ENCODE measurements around the gene ALDH1A3. TPM values are rescaled to one million over a fixed set of nuclear protein-coding genes. Genes with fewer than 3 reads are reported as not detected.
A peak's percentile ranks its signal among the peaks of the same experiment; 100 is the strongest.

Gene ALDH1A3
- total RNA-seq, 4 donors from 2014 or later = 6.7 to 39.4 (median 17.9) TPM

GRCh38 chr15:100901702-100902435 lies 22.2 kb downstream of the ALDH1A3 start:
- Histone ChIP-seq H3K27ac (peak overlapping the region; percentile 80 to 90 (median 85)), H3K4me3 (peak overlapping the region in 3 of 4 donors; percentile 4 to 32 (median 5)), H3K4me1 (peaks cover 17 to 50% (median 29%) of the 10 kb centered on the region in 4 donors), H3K27me3 (no peaks in the 10 kb centered on the region), H3K36me3 (no peaks in the 10 kb centered on the region), H3K9me3 (no peaks in the 10 kb centered on the region)
- in situ Hi-C loops (cut with MboI; ENCODE audit: low pct_ligation_motif_present in 1 of 4, low pct_unique_long_range_greater_than_20kb in 1 of 4, low sequenced_read_pairs in 3 of 4) = loop anchor here (25.0 kb wide), 2 partner anchors 110 to 360 kb away; partner anchors contain the start of gene CHSY1 (in 4 of the 4)
- no peak for TF ChIP-seq EP300 (IDR thresholded peaks at IDR 0.05; ENCODE audit: low read depth)
- TF ChIP-seq POLR2AphosphoS5 (IDR thresholded peaks at IDR 0.05) = no peak
- no peak for TF ChIP-seq POLR2A (IDR thresholded peaks at IDR 0.05)
- TF ChIP-seq CTCF (IDR thresholded peaks at IDR 0.05) = no peak
- intact Hi-C loops (cut with DNase I; ENCODE audit: low total_unique reads) = no loop called here
- DNase-seq = no peak
- WGBS, 2 donors (ENCODE audit: low coverage in 1 of 2) = 54 to 58% methylated on average over 6 to 14 of the region's 14 CpGs

GRCh38 chr15:100902436-100903167 lies 23.0 kb downstream of the ALDH1A3 start:
- no peaks in the 10 kb centered on the region for H3K9me3 ChIP-seq
- 30 to 39% methylated on average over 5 to 22 of the region's 22 CpGs for WGBS, 2 donors (ENCODE audit: low coverage in 1 of 2)
- H3K27ac ChIP-seq = peak overlapping the region; percentile 80 to 90 (median 85)
- H3K27me3 ChIP-seq = no peaks in the 10 kb centered on the region
- H3K4me3 ChIP-seq = peak overlapping the region in 3 of 4 donors; percentile 4 to 32 (median 5)
- peaks cover 17 to 50% (median 29%) of the 10 kb centered on the region in 4 donors for H3K4me1 ChIP-seq
- DNase-seq = peak; percentile 83
- in situ Hi-C loops (cut with MboI; ENCODE audit: low pct_ligation_motif_present in 1 of 4, low pct_unique_long_range_greater_than_20kb in 1 of 4, low sequenced_read_pairs in 3 of 4) = loop anchor here (25.0 kb wide), 2 partner anchors 110 to 360 kb away; partner anchors contain the start of gene CHSY1 (in 4 of the 4)
- TF ChIP-seq EP300 (IDR thresholded peaks at IDR 0.05; ENCODE audit: low read depth) (peak; percentile 52), POLR2AphosphoS5 (IDR thresholded peaks at IDR 0.05) (peak; percentile 72 to 84 (median 80)), CTCF (IDR thresholded peaks at IDR 0.05) (no peak)
- intact Hi-C loops (cut with DNase I; ENCODE audit: low total_unique reads) = no loop called here
- no peaks in the 10 kb centered on the region for H3K36me3 ChIP-seq

DNA sequence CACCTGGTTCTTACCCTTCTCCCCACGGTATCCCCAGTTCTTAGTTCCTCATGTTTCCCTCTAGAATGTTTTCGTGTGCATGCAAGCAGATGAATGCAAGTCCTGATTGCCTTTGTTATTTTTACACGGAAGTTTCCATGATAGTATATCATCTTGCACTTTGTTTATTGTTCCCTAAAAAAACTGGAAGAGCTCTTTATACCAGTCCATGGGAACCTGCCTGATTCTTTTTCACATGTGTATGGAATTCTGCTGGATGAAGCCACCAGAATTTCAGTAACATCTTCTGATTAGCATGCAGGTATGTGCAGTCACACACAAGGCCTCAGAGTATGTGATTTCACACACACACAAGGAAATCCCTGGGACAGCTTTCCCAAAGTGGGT lies 23.5 kb downstream of the ALDH1A3 start:
- no peak for DNase-seq
- WGBS, 2 donors (ENCODE audit: low coverage in 1 of 2) = 36 to 53% methylated on average over 3 of the region's 3 CpGs
- intact Hi-C loops (cut with DNase I; ENCODE audit: low total_unique reads) = no loop called here
- Histone ChIP-seq H3K27me3 (no peaks in the 10 kb centered on the region), H3K9me3 (no peaks in the 10 kb centered on the region), H3K27ac (peak overlapping the region; percentile 80 to 90 (median 85)), H3K4me3 (no peak overlapping the region), H3K4me1 (peaks cover 17 to 50% (median 29%) of the 10 kb centered on the region in 4 donors), H3K36me3 (no peaks in the 10 kb centered on the region)
- in situ Hi-C loops (cut with MboI; ENCODE audit: low pct_ligation_motif_present in 1 of 4, low pct_unique_long_range_greater_than_20kb in 1 of 4, low sequenced_read_pairs in 3 of 4) = loop anchor here (25.0 kb wide), 2 partner anchors 109 to 359 kb away; partner anchors contain the start of gene CHSY1 (in 4 of the 4)
- TF ChIP-seq EP300 (IDR thresholded peaks at IDR 0.05; ENCODE audit: low read depth) (no peak), CTCF (IDR thresholded peaks at IDR 0.05) (no peak), POLR2AphosphoS5 (IDR thresholded peaks at IDR 0.05) (no peak), POLR2A (IDR thresholded peaks at IDR 0.05) (no peak)

- DNase-seq = no peak
- intact Hi-C loops (cut with DNase I; ENCODE audit: low total_unique reads) = no loop called here
- Histone ChIP-seq H3K27ac (no peak overlapping the region), H3K27me3 (no peaks in the 10 kb centered on the region), H3K9me3 (no peaks in the 10 kb centered on the region), H3K4me3 (no peak overlapping the region), H3K4me1 (peaks cover 17 to 38% (median 21%) of the 10 kb centered on the region in 4 donors), H3K36me3 (no peaks in the 10 kb centered on the region)
- WGBS, 2 donors (ENCODE audit: low coverage in 1 of 2) = 85 to 90% methylated on average over 6 to 8 of the region's 8 CpGs
- in situ Hi-C loops (cut with MboI; ENCODE audit: low pct_ligation_motif_present in 1 of 4, low pct_unique_long_range_greater_than_20kb in 1 of 4, low sequenced_read_pairs in 3 of 4) = loop anchor here (25.0 kb wide), 2 partner anchors 106 to 356 kb away; partner anchors contain the start of gene CHSY1 (in 4 of the 4)
- TF ChIP-seq POLR2AphosphoS5 (IDR thresholded peaks at IDR 0.05) = no peak
Observed at GRCh38 chr15:100905850-100906249, 26.2 kb downstream of the ALDH1A3 start.
